ENCODE measurements around the gene DCTN4. TPM values are rescaled to one million over a fixed set of nuclear protein-coding genes. Genes with fewer than 3 reads are reported as not detected.
"Not testable (repeated sequence)": the region's sequence is repeated elsewhere in the genome, so short reads cannot be mapped to it uniquely, and the experiment has no call there.

Gene DCTN4
- total RNA-seq, 3 donors from 2014 or later (not counting 1 experiment from before 2014, with no cell fraction given) = 90.0 to 108 (median 92.0) TPM

- intact Hi-C loops (cut with micrococcal nuclease) = no loop called here
- Mint-ChIP-seq H3K9me3 (no peaks in the 10 kb centered on the region), H3K36me3 (no peaks in the 10 kb centered on the region), H3K4me1 (no peaks in the 10 kb centered on the region), H3K27me3 (ENCODE audit: low read depth in 2 of 2) (no peaks in the 10 kb centered on the region), H3K27ac (no peak overlapping the region), H3K4me3 (no peak overlapping the region)
- H3K4me1 ChIP-seq (ENCODE audit: control insufficient read depth, insufficient read depth, low read length) = peaks cover 4% of the 10 kb centered on the region
- WGBS (ENCODE audit: insufficient coverage) = 100% methylated on average over 2 of the region's 2 CpGs
- peaks cover 2% of the 10 kb centered on the region for H3K36me3 ChIP-seq (ENCODE audit: control insufficient read depth, insufficient read depth, low read length)
- H3K4me3 ChIP-seq (ENCODE audit: low read length) = no peak overlapping the region
- H3K27me3 ChIP-seq (ENCODE audit: control insufficient read depth, insufficient read depth, low read length) = no peaks in the 10 kb centered on the region
- H3K9me3 ChIP-seq (ENCODE audit: control insufficient read depth, insufficient read depth, low read length) = no peaks in the 10 kb centered on the region
- ATAC-seq (no peak), DNase-seq (no peak)
- TF ChIP-seq CTCF (IDR thresholded peaks at IDR 0.05) = no peak
- no peak overlapping the region for H3K27ac ChIP-seq (ENCODE audit: low read length)
Measured at GRCh38 chr5:150797384-150797783, 38.6 kb upstream of the DCTN4 start.

GRCh38 chr5:150794927-150795326, 36.1 kb upstream of the DCTN4 start:
- Histone ChIP-seq H3K9me3 (ENCODE audit: control insufficient read depth, insufficient read depth, low read length) (no peaks in the 10 kb centered on the region), H3K4me3 (ENCODE audit: low read length) (no peak overlapping the region), H3K4me1 (ENCODE audit: control insufficient read depth, insufficient read depth, low read length) (peaks cover 5% of the 10 kb centered on the region), H3K27me3 (ENCODE audit: control insufficient read depth, insufficient read depth, low read length) (no peaks in the 10 kb centered on the region), H3K27ac (ENCODE audit: low read length) (no peak overlapping the region), H3K36me3 (ENCODE audit: control insufficient read depth, insufficient read depth, low read length) (peaks cover 2% of the 10 kb centered on the region)
- H3K27me3 Mint-ChIP-seq (ENCODE audit: low read depth in 2 of 2) = no peaks in the 10 kb centered on the region
- no peak for TF ChIP-seq CTCF (IDR thresholded peaks at IDR 0.05)
- no peaks in the 10 kb centered on the region for H3K36me3 Mint-ChIP-seq
- DNase-seq (no peak), ATAC-seq (no peak)
- no peak overlapping the region for H3K27ac Mint-ChIP-seq
- intact Hi-C loops (cut with micrococcal nuclease) = no loop called here
- 82% methylated on average over 1 of the region's 2 CpGs for WGBS (ENCODE audit: insufficient coverage)
- no peaks in the 10 kb centered on the region for H3K9me3 Mint-ChIP-seq
- H3K4me1 Mint-ChIP-seq = peaks cover 9 to 13% of the 10 kb centered on the region in 2 donors
- no peak overlapping the region for H3K4me3 Mint-ChIP-seq

GRCh38 chr5:150793423-150793888, 34.6 kb upstream of the DCTN4 start:
- H3K4me3 ChIP-seq (ENCODE audit: low read length); H3K27ac ChIP-seq (ENCODE audit: low read length); H3K4me3 Mint-ChIP-seq; H3K27me3 Mint-ChIP-seq (ENCODE audit: low read depth in 2 of 2); H3K27ac Mint-ChIP-seq; H3K36me3 ChIP-seq (ENCODE audit: control insufficient read depth, insufficient read depth, low read length); DNase-seq; H3K9me3 Mint-ChIP-seq; H3K36me3 Mint-ChIP-seq; H3K4me1 ChIP-seq (ENCODE audit: control insufficient read depth, insufficient read depth, low read length); ATAC-seq; H3K9me3 ChIP-seq (ENCODE audit: control insufficient read depth, insufficient read depth, low read length); H3K27me3 ChIP-seq (ENCODE audit: control insufficient read depth, insufficient read depth, low read length); intact Hi-C loops (cut with micrococcal nuclease): not testable (repeated sequence)
- 100% methylated on average over 1 of the region's 2 CpGs for WGBS (ENCODE audit: insufficient coverage)
- peaks cover 22 to 23% of the 10 kb centered on the region in 2 donors for H3K4me1 Mint-ChIP-seq

GRCh38 chr5:150791536-150791935, 32.7 kb upstream of the DCTN4 start:
- DNase-seq = no peak
- H3K36me3 ChIP-seq (ENCODE audit: control insufficient read depth, insufficient read depth, low read length) = peaks cover 1% of the 10 kb centered on the region
- peaks cover 5% of the 10 kb centered on the region for H3K4me1 ChIP-seq (ENCODE audit: control insufficient read depth, insufficient read depth, low read length)
- no peak overlapping the region for H3K4me3 ChIP-seq (ENCODE audit: low read length)
- H3K27ac ChIP-seq (ENCODE audit: low read length) = no peak overlapping the region
- H3K4me1 Mint-ChIP-seq = peaks cover 22 to 29% of the 10 kb centered on the region in 2 donors
- TF ChIP-seq CTCF (IDR thresholded peaks at IDR 0.05) = no peak
- H3K9me3 Mint-ChIP-seq = no peaks in the 10 kb centered on the region
- H3K27me3 ChIP-seq (ENCODE audit: control insufficient read depth, insufficient read depth, low read length) = no peaks in the 10 kb centered on the region
- H3K9me3 ChIP-seq (ENCODE audit: control insufficient read depth, insufficient read depth, low read length) = no peaks in the 10 kb centered on the region
- intact Hi-C loops (cut with micrococcal nuclease) = no loop called here
- no peak for ATAC-seq
- no peaks in the 10 kb centered on the region for H3K36me3 Mint-ChIP-seq
- H3K27ac Mint-ChIP-seq = peak overlapping the region in 1 of 2 donors; percentile 82
- H3K27me3 Mint-ChIP-seq (ENCODE audit: low read depth in 2 of 2) = no peaks in the 10 kb centered on the region
- H3K4me3 Mint-ChIP-seq = no peak overlapping the region

All from natural killer cell (primary cell).